Mesenchymal stem cell (in vitro differentiated cells and primary cell): ENCODE measurements around the gene OGFOD3.
"Not testable (repeated sequence)": the region's sequence is repeated elsewhere in the genome, so short reads cannot be mapped to it uniquely, and the experiment has no call there.

Experiments
- DNase-seq: peaks from one replicate; pipeline ENCODE4 v3.0.0-alpha.2; 2013
- H2AFZ ChIP-seq: one replicate; pipeline ENCODE4 v1.6.1; 2013; ENCODE audit warnings: low read depth, mild to moderate bottlenecking, control low read depth, inconsistent platforms, low read length, moderate library complexity
- H2AK5ac ChIP-seq: 2 replicates; pipeline ENCODE4 v1.6.1; 2013; ENCODE audit warnings: low read length, moderate library complexity, mild to moderate bottlenecking, inconsistent platforms; ENCODE audit not compliant: severe bottlenecking
- H2BK120ac ChIP-seq: one replicate; pipeline ENCODE4 v1.6.1; 2013; ENCODE audit warnings: low read depth, mild to moderate bottlenecking, inconsistent platforms, low read length, moderate library complexity
- H2BK12ac ChIP-seq, 2 experiments: one replicate each; pipeline ENCODE4 v1.6.1; 2013; ENCODE audit warnings: inconsistent platforms in 2 of 2, low read length in 2 of 2, mild to moderate bottlenecking in 2 of 2, moderate library complexity in 2 of 2, control low read depth in 1 of 2
- H2BK15ac ChIP-seq: one replicate; pipeline ENCODE4 v1.6.1; 2013; ENCODE audit warnings: mild to moderate bottlenecking, low read depth, inconsistent platforms; ENCODE audit not compliant: poor library complexity, severe bottlenecking
- H2BK5ac ChIP-seq: 2 replicates; pipeline ENCODE4 v1.6.1; 2013; ENCODE audit warnings: low read depth, mild to moderate bottlenecking, low read length, control low read depth, inconsistent platforms; ENCODE audit not compliant: poor library complexity, severe bottlenecking
- H3K14ac ChIP-seq, 2 experiments: one replicate each; pipeline ENCODE4 v1.6.1; 2013; ENCODE audit warnings: inconsistent platforms in 2 of 2, low read length in 2 of 2, control low read depth in 1 of 2, mild to moderate bottlenecking in 1 of 2, moderate library complexity in 1 of 2
- H3K18ac ChIP-seq, 2 experiments: one replicate each; pipeline ENCODE4 v1.6.1; 2013; ENCODE audit warnings: inconsistent platforms in 2 of 2, low read length in 2 of 2, control low read depth in 1 of 2, low read depth in 1 of 2, mild to moderate bottlenecking in 1 of 2
- H3K23ac ChIP-seq, 2 experiments: one replicate each; pipeline ENCODE4 v1.6.1; 2013; ENCODE audit warnings: inconsistent platforms in 2 of 2, low read length in 2 of 2, mild to moderate bottlenecking in 2 of 2, moderate library complexity in 2 of 2, control low read depth in 1 of 2
- H3K27ac ChIP-seq: 2 replicates; pipeline ENCODE4 v1.5.1; 2013; ENCODE audit warnings: mild to moderate bottlenecking, moderate library complexity, low read length, control low read depth, inconsistent platforms; ENCODE audit not compliant: poor library complexity, severe bottlenecking
- H3K27me3 ChIP-seq, 2 experiments: 2 replicates each; pipeline versions ENCODE4 v1.6.1 to v1.7.0; 2013; ENCODE audit warnings: low read length in 2 of 2, mild to moderate bottlenecking in 2 of 2, moderate library complexity in 2 of 2, control low read depth in 1 of 2, inconsistent platforms in 1 of 2; ENCODE audit not compliant: control insufficient read depth in 1 of 2, insufficient read depth in 1 of 2
- H3K36me3 ChIP-seq, 2 experiments: 2 replicates each; pipeline versions ENCODE4 v1.6.1 to v1.7.0; 2013; ENCODE audit warnings: low read length in 2 of 2, control low read depth in 1 of 2, inconsistent platforms in 1 of 2, low read depth in 1 of 2, mild to moderate bottlenecking in 1 of 2; ENCODE audit not compliant: insufficient read depth in 2 of 2, control insufficient read depth in 1 of 2
- H3K4ac ChIP-seq, 2 experiments: one replicate each; pipeline ENCODE4 v1.6.1; 2013; ENCODE audit warnings: inconsistent platforms in 2 of 2, low read length in 2 of 2, mild to moderate bottlenecking in 2 of 2, moderate library complexity in 2 of 2, control low read depth in 1 of 2, low read depth in 1 of 2
- H3K4me1 ChIP-seq: 2 replicates; pipeline ENCODE4 v1.6.1; 2013; ENCODE audit warnings: low read depth, low read length, control low read depth; ENCODE audit not compliant: control insufficient read depth, insufficient read depth
- H3K4me2 ChIP-seq: 2 replicates; pipeline ENCODE4 v1.6.1; 2013; ENCODE audit warnings: low read length, mild to moderate bottlenecking, inconsistent platforms; ENCODE audit not compliant: poor library complexity, severe bottlenecking
- H3K4me3 ChIP-seq, 2 experiments: 2 replicates each; pipeline versions ENCODE4 v1.5.1 to v1.7.0; 2013; ENCODE audit warnings: low read length in 2 of 2, mild to moderate bottlenecking in 2 of 2, control low read depth in 1 of 2, low read depth in 1 of 2; ENCODE audit not compliant: insufficient read depth in 1 of 2
- H3K79me1 ChIP-seq: replicated peaks from 2 replicates; pipeline ENCODE4 v1.6.1; 2013; ENCODE audit warnings: mild to moderate bottlenecking, control low read depth, low read length, inconsistent platforms; ENCODE audit not compliant: poor library complexity, severe bottlenecking
- H3K9ac ChIP-seq: 2 replicates; pipeline ENCODE4 v1.7.0; 2013; ENCODE audit warnings: mild to moderate bottlenecking, low read length, moderate library complexity
- H3K9me3 ChIP-seq: 2 replicates; pipeline ENCODE4 v1.7.0; 2013; ENCODE audit warnings: mild to moderate bottlenecking, low read length; ENCODE audit not compliant: control insufficient read depth
- H4K8ac ChIP-seq: one replicate; pipeline ENCODE4 v1.6.1; 2013; ENCODE audit warnings: inconsistent platforms, mild to moderate bottlenecking, low read length, moderate library complexity
- H4K91ac ChIP-seq: one replicate; pipeline ENCODE4 v1.6.1; 2013; ENCODE audit warnings: mild to moderate bottlenecking, low read length, inconsistent platforms
- WGBS: methylation state at CpG from one replicate; pipeline ENCODE4 v1.1.7; 2013; ENCODE audit warnings: mixed read lengths; 5-methylcytosine and 5-hydroxymethylcytosine counted together

The OGFOD3 gene

GRCh38 chr17:82348866-82349265, 69.5 kb downstream of the OGFOD3 start:
- Histone ChIP-seq H3K36me3 (no peaks in the 10 kb centered on the region), H3K14ac (no peak overlapping the region), H2BK12ac (no peak overlapping the region), H3K27ac (no peak overlapping the region), H3K18ac (no peak overlapping the region), H3K79me1 (no peaks in the 10 kb centered on the region), H4K8ac (peak overlapping the region; percentile 43), H3K4me1 (peaks cover 18% of the 10 kb centered on the region), H2AFZ (no peak overlapping the region), H3K9ac (peak overlapping the region; percentile 62), H2BK5ac (no peak overlapping the region), H4K91ac (no peak overlapping the region), H3K23ac (no peak overlapping the region), H3K4me2 (no peak overlapping the region), H2BK15ac (no peak overlapping the region), H3K4ac (no peak overlapping the region), H2AK5ac (no peak overlapping the region), H2BK120ac (no peak overlapping the region), H3K27me3 (peaks cover 9 to 12% of the 10 kb centered on the region in 2 experiments), H3K4me3 (peak overlapping the region in 1 of 2 experiments; percentile 62), H3K9me3 (no peaks in the 10 kb centered on the region)
- WGBS = 85% methylated on average over 10 of the region's 11 CpGs
- DNase-seq = no peak

- Histone ChIP-seq H2BK12ac (no peak overlapping the region), H3K79me1 (no peaks in the 10 kb centered on the region), H3K4me3 (no peak overlapping the region), H4K91ac (no peak overlapping the region), H3K9me3 (no peaks in the 10 kb centered on the region), H3K27ac (no peak overlapping the region), H3K23ac (no peak overlapping the region), H2BK120ac (no peak overlapping the region), H3K27me3 (peaks cover 9 to 12% of the 10 kb centered on the region in 2 experiments), H3K4me1 (peaks cover 18% of the 10 kb centered on the region), H2BK5ac (no peak overlapping the region), H3K14ac (no peak overlapping the region), H2BK15ac (peak overlapping the region; percentile 12), H2AFZ (no peak overlapping the region), H3K36me3 (no peaks in the 10 kb centered on the region), H3K9ac (peak overlapping the region; percentile 62), H2AK5ac (no peak overlapping the region), H3K4ac (no peak overlapping the region), H3K18ac (no peak overlapping the region), H4K8ac (no peak overlapping the region), H3K4me2 (no peak overlapping the region)
- DNase-seq = no peak
- WGBS = 83% methylated on average over 8 of the region's 9 CpGs
Observed at GRCh38 chr17:82348434-82348833, 70.0 kb downstream of the OGFOD3 start.

GRCh38 chr17:82347994-82348393, 70.4 kb downstream of the OGFOD3 start:
- H2BK15ac ChIP-seq, H3K23ac ChIP-seq, H2AK5ac ChIP-seq, H2BK5ac ChIP-seq, H3K18ac ChIP-seq, DNase-seq, H3K4me2 ChIP-seq, H3K9me3 ChIP-seq, H3K27ac ChIP-seq, H3K79me1 ChIP-seq, H3K4ac ChIP-seq, H2BK12ac ChIP-seq, H2BK120ac ChIP-seq, H4K8ac ChIP-seq, H3K9ac ChIP-seq, H3K4me3 ChIP-seq, H3K36me3 ChIP-seq, H2AFZ ChIP-seq, H4K91ac ChIP-seq, H3K14ac ChIP-seq: not testable (repeated sequence)
- Histone ChIP-seq H3K4me1 (peaks cover 18% of the 10 kb centered on the region), H3K27me3 (peaks cover 9 to 16% of the 10 kb centered on the region in 2 experiments)
- 89% methylated on average over 11 of the region's 11 CpGs for WGBS

GRCh38 chr17:82346342-82347300, 71.8 kb downstream of the OGFOD3 start:
- Histone ChIP-seq H3K4me1 (peaks cover 14% of the 10 kb centered on the region), H3K9me3 (no peaks in the 10 kb centered on the region), H3K27ac (no peak overlapping the region), H3K14ac (no peak overlapping the region), H3K79me1 (no peaks in the 10 kb centered on the region), H3K4me3 (no peak overlapping the region), H2BK5ac (no peak overlapping the region), H2AK5ac (no peak overlapping the region), H3K27me3 (peaks cover 9 to 22% of the 10 kb centered on the region in 2 experiments), H2BK12ac (no peak overlapping the region), H2BK120ac (no peak overlapping the region), H3K4me2 (no peak overlapping the region), H2AFZ (no peak overlapping the region), H2BK15ac (no peak overlapping the region), H4K8ac (no peak overlapping the region), H3K18ac (no peak overlapping the region), H3K9ac (no peak overlapping the region), H3K4ac (no peak overlapping the region), H3K36me3 (no peaks in the 10 kb centered on the region), H4K91ac (no peak overlapping the region), H3K23ac (no peak overlapping the region)
- DNase-seq = no peak
- 85% methylated on average over 28 of the region's 28 CpGs for WGBS
